Activated naive CD4-positive, alpha-beta T cell treated with Interleukin-2 at 50 U/mL for 16 hours (primary cell): Measurements from ENCODE around the gene PLXDC2.
"Not testable (repeated sequence)": the region's sequence is repeated elsewhere in the genome, so short reads cannot be mapped to it uniquely, and the experiment has no call there.

ENCODE experiments used
- DNase-seq: peaks from one replicate; pipeline ENCODE4 v3.0.0-alpha.2; 2020

PLXDC2 gene

GRCh38 chr10:19816411-19817230 is at the start of gene PLXDC2:
PLXDC2 (plus strand) TSS chr10:19816432.
- no peak for DNase-seq

GRCh38 chr10:19767876-19768275 is 48.4 kb upstream of the PLXDC2 start:
- DNase-seq = no peak

- DNase-seq = not testable (repeated sequence)
Measured at GRCh38 chr10:19769826-19770225, 46.4 kb upstream of the PLXDC2 start.

- DNase-seq = no peak
Measured at GRCh38 chr10:19772972-19773371, 43.3 kb upstream of the PLXDC2 start.

GRCh38 chr10:19775296-19775695 is 40.9 kb upstream of the PLXDC2 start:
- DNase-seq = no peak

GRCh38 chr10:19777806-19778205 is 38.4 kb upstream of the PLXDC2 start:
- DNase-seq = no peak

GRCh38 chr10:19778996-19779395 is 37.2 kb upstream of the PLXDC2 start:
- no peak for DNase-seq

GRCh38 chr10:19782430-19783089 is 33.7 kb upstream of the PLXDC2 start:
- DNase-seq = no peak

- no peak for DNase-seq
Measured at GRCh38 chr10:19783721-19784120, 32.5 kb upstream of the PLXDC2 start.

- DNase-seq = no peak
Measured at GRCh38 chr10:19785366-19785765, 30.9 kb upstream of the PLXDC2 start.

- DNase-seq = no peak
Measured at GRCh38 chr10:19788075-19788686, 28.1 kb upstream of the PLXDC2 start.

- DNase-seq = no peak
Measured at GRCh38 chr10:19788902-19789301, 27.3 kb upstream of the PLXDC2 start.

GRCh38 chr10:19789607-19790006 is 26.6 kb upstream of the PLXDC2 start:
- DNase-seq = no peak

GRCh38 chr10:19791032-19791431 is 25.2 kb upstream of the PLXDC2 start:
- no peak for DNase-seq

- DNase-seq = no peak
Measured at GRCh38 chr10:19795684-19796083, 20.5 kb upstream of the PLXDC2 start.

GRCh38 chr10:19800161-19800560 is 16.1 kb upstream of the PLXDC2 start:
- DNase-seq = no peak

GRCh38 chr10:19801369-19801768 is 14.9 kb upstream of the PLXDC2 start:
- DNase-seq = no peak

GRCh38 chr10:19803676-19804075 is 12.6 kb upstream of the PLXDC2 start:
- no peak for DNase-seq

GRCh38 chr10:19809481-19809880 is 6.8 kb upstream of the PLXDC2 start:
- DNase-seq = no peak

- no peak for DNase-seq
Measured at GRCh38 chr10:19811540-19811939, 4.7 kb upstream of the PLXDC2 start.

- DNase-seq = no peak
Measured at GRCh38 chr10:19812976-19813375, 3.3 kb upstream of the PLXDC2 start.

GRCh38 chr10:19815036-19815730 is 1.0 kb upstream of the PLXDC2 start:
- DNase-seq = no peak

GRCh38 chr10:19815731-19816410 is 361 bp upstream of the PLXDC2 start:
- no peak for DNase-seq
